Astrocyte (in vitro differentiated cells and primary cell): ENCODE data around the gene TMEM8B. TPM values are rescaled to one million over a fixed set of nuclear protein-coding genes. Genes with fewer than 3 reads are reported as not detected.
A peak's percentile ranks its signal among the peaks of the same experiment; 100 is the strongest.

Source experiments
- DNase-seq: peaks from one replicate; pipeline ENCODE4 v3.0.0-alpha.2; 2010; ENCODE audit warnings: low read depth
- FAIRE-seq: peaks from 2 replicates; lab custom pipeline; 2011; peaks lifted over from hg19 to GRCh38; lab: Jason Lieb, UNC
- H2AFZ ChIP-seq: 2 replicates; pipeline ENCODE4 v1.6.0; 2012; ENCODE audit warnings: low read depth, low read length, inconsistent platforms
- H3K27ac ChIP-seq: 2 replicates; pipeline ENCODE4 v1.5.1; 2011; ENCODE audit warnings: low read depth, low read length, inconsistent platforms
- H3K27me3 ChIP-seq: 2 replicates; pipeline ENCODE4 v1.6.0; 2011; ENCODE audit warnings: low read length, inconsistent platforms; ENCODE audit not compliant: insufficient read depth
- H3K36me3 ChIP-seq: 2 replicates; pipeline ENCODE4 v1.5.1; 2011; ENCODE audit warnings: low read length, inconsistent platforms; ENCODE audit not compliant: insufficient read depth
- H3K4me1 ChIP-seq: 2 replicates; pipeline ENCODE4 v1.5.1; 2011; ENCODE audit warnings: low read length, inconsistent platforms; ENCODE audit not compliant: insufficient read depth
- H3K4me2 ChIP-seq: 2 replicates; pipeline ENCODE4 v1.6.0; 2012; ENCODE audit warnings: low read length, inconsistent platforms
- H3K4me3 ChIP-seq: 2 replicates; pipeline ENCODE4 v1.5.1; 2011; ENCODE audit warnings: low read depth, mild to moderate bottlenecking, low read length, inconsistent platforms; ENCODE audit not compliant: insufficient read depth
- H3K79me2 ChIP-seq: 2 replicates; pipeline ENCODE4 v1.6.0; 2012; ENCODE audit warnings: mild to moderate bottlenecking, low read length, inconsistent platforms; ENCODE audit not compliant: insufficient read depth
- H3K9ac ChIP-seq: 2 replicates; pipeline ENCODE4 v1.6.0; 2012; ENCODE audit warnings: mild to moderate bottlenecking, low read length, inconsistent platforms
- H3K9me3 ChIP-seq: 2 replicates; pipeline ENCODE4 v1.5.1; 2012; ENCODE audit warnings: low read depth, mild to moderate bottlenecking, low read length, inconsistent platforms; ENCODE audit not compliant: insufficient read depth
- H4K20me1 ChIP-seq: 2 replicates; pipeline ENCODE4 v1.6.0; 2012; ENCODE audit warnings: low read length, inconsistent platforms; ENCODE audit not compliant: insufficient read depth
- H3K27ac Mint-ChIP-seq: one replicate; pipeline ENCODE4 v1.8.0; 2021; ENCODE audit warnings: mild to moderate bottlenecking, mixed read lengths; ENCODE audit not compliant: unreplicated experiment
- H3K27me3 Mint-ChIP-seq: one replicate; pipeline ENCODE4 v1.8.0; 2021; ENCODE audit warnings: low read depth, mixed read lengths; ENCODE audit not compliant: unreplicated experiment
- H3K36me3 Mint-ChIP-seq: one replicate; pipeline ENCODE4 v1.8.0; 2021; ENCODE audit warnings: low read depth, mixed read lengths; ENCODE audit not compliant: unreplicated experiment
- H3K4me1 Mint-ChIP-seq: one replicate; pipeline ENCODE4 v1.8.0; 2021; ENCODE audit warnings: low read depth, mixed read lengths; ENCODE audit not compliant: unreplicated experiment
- H3K4me3 Mint-ChIP-seq: one replicate; pipeline ENCODE4 v1.8.0; 2021; ENCODE audit warnings: mild to moderate bottlenecking, moderate library complexity, mixed read lengths; ENCODE audit not compliant: unreplicated experiment
- H3K9me3 Mint-ChIP-seq: one replicate; pipeline ENCODE4 v1.8.0; 2021; ENCODE audit warnings: mild to moderate bottlenecking, mixed read lengths; ENCODE audit not compliant: unreplicated experiment
- CTCF ChIP-seq: IDR thresholded peaks from 2 replicates; pipeline ENCODE4 v1.5.1; 2011; ENCODE audit warnings: low read depth, mild to moderate bottlenecking, inconsistent platforms, low read length, moderate library complexity; ENCODE audit not compliant: insufficient read depth
- EZH2 ChIP-seq: IDR thresholded peaks from 2 replicates; pipeline ENCODE4 v1.6.1; 2012; ENCODE audit warnings: mild to moderate bottlenecking, low read length, inconsistent platforms; ENCODE audit not compliant: insufficient read depth
- total RNA-seq: library from RNA; stranded (reverse); gene quantifications from 2 replicates; pipeline ENCODE4 v1.2.1, GENCODE V29; 2021

The TMEM8B gene
- total RNA-seq, 1 donor from 2014 or later = 8.9 TPM

GRCh38 chr9:35792826-35793225 is 36.2 kb upstream of the TMEM8B start:
- Histone ChIP-seq H4K20me1 (peaks cover 3% of the 10 kb centered on the region), H2AFZ (no peak overlapping the region), H3K4me3 (no peak overlapping the region), H3K27me3 (peaks cover 2% of the 10 kb centered on the region), H3K79me2 (peaks cover 33% of the 10 kb centered on the region), H3K9ac (no peak overlapping the region), H3K27ac (no peak overlapping the region), H3K4me2 (peak overlapping the region; percentile 89), H3K4me1 (peaks cover 30% of the 10 kb centered on the region), H3K9me3 (no peaks in the 10 kb centered on the region), H3K36me3 (no peaks in the 10 kb centered on the region)
- TF ChIP-seq CTCF (no peak), EZH2 (no peak)
- H3K9me3 Mint-ChIP-seq = no peaks in the 10 kb centered on the region
- DNase-seq = no peak
- peak overlapping the region; percentile 42 for H3K4me3 Mint-ChIP-seq
- peaks cover 1% of the 10 kb centered on the region for H3K36me3 Mint-ChIP-seq
- H3K4me1 Mint-ChIP-seq = peaks cover 36% of the 10 kb centered on the region
- H3K27ac Mint-ChIP-seq = peak overlapping the region; percentile 62
- no peak for FAIRE-seq
- H3K27me3 Mint-ChIP-seq = no peaks in the 10 kb centered on the region

DNA sequence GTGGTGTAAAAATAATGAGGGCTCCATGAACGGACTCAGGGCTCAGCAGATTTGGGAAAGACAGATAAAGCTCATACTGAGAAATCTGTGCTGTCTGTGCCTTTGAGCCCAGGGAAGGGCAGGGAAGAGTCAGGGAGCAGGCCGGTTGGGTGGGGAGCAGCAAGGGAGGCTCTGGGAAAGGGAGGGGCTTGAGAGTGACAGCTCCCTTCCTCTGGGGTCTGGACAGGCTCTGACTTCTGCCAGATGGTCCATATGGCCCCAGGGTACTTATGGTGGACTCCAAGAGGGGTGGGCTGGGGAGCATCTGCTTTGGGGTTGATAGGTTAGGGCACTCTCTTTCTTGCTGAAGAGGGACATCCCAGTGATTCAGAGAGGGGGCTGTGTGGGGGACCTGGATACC is 35.6 kb upstream of the TMEM8B start:
- peaks cover 1% of the 10 kb centered on the region for H3K36me3 Mint-ChIP-seq
- no peaks in the 10 kb centered on the region for H3K27me3 Mint-ChIP-seq
- FAIRE-seq (no peak), DNase-seq (no peak)
- Histone ChIP-seq H4K20me1 (peaks cover 3% of the 10 kb centered on the region), H3K27ac (no peak overlapping the region), H3K27me3 (peaks cover 2% of the 10 kb centered on the region), H3K9ac (no peak overlapping the region), H3K79me2 (peaks cover 33% of the 10 kb centered on the region), H3K36me3 (no peaks in the 10 kb centered on the region), H3K9me3 (no peaks in the 10 kb centered on the region), H3K4me2 (peak overlapping the region; percentile 89), H3K4me1 (peaks cover 32% of the 10 kb centered on the region), H3K4me3 (no peak overlapping the region), H2AFZ (no peak overlapping the region)
- TF ChIP-seq EZH2 (no peak), CTCF (no peak)
- peak overlapping the region; percentile 42 for H3K4me3 Mint-ChIP-seq
- H3K9me3 Mint-ChIP-seq = no peaks in the 10 kb centered on the region
- peaks cover 41% of the 10 kb centered on the region for H3K4me1 Mint-ChIP-seq
- no peak overlapping the region for H3K27ac Mint-ChIP-seq

DNA sequence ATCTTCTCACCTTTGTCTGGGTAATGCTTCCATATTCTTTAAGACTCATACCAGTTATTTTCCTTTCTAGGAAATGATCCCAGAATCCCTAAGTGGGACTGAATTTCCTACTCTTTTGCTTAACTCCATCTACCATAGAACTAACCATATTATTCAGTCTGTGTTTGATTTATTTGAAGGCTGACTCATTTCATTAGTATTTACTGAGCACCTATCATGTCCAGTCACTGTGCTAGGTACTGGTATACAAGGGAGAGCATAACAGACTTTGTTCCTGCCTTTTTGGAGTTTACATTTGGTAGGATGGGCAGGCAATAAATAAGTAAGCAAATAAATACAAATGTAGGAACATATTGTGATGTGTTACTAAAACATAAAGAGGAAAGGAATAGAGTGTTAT is 33.3 kb upstream of the TMEM8B start:
- Histone ChIP-seq H3K4me3 (no peak overlapping the region), H3K9ac (no peak overlapping the region), H2AFZ (no peak overlapping the region), H3K4me1 (peaks cover 34% of the 10 kb centered on the region), H3K27me3 (no peaks in the 10 kb centered on the region), H4K20me1 (peaks cover 3% of the 10 kb centered on the region), H3K9me3 (no peaks in the 10 kb centered on the region), H3K79me2 (peaks cover 33% of the 10 kb centered on the region), H3K36me3 (no peaks in the 10 kb centered on the region), H3K27ac (no peak overlapping the region), H3K4me2 (peak overlapping the region; percentile 89)
- peaks cover under 1% of the 10 kb centered on the region for H3K27me3 Mint-ChIP-seq
- FAIRE-seq (no peak), DNase-seq (peak; percentile 17)
- H3K27ac Mint-ChIP-seq = no peak overlapping the region
- TF ChIP-seq CTCF (no peak), EZH2 (no peak)
- H3K36me3 Mint-ChIP-seq = peaks cover 11% of the 10 kb centered on the region
- H3K4me3 Mint-ChIP-seq = no peak overlapping the region
- peaks cover 37% of the 10 kb centered on the region for H3K4me1 Mint-ChIP-seq
- no peaks in the 10 kb centered on the region for H3K9me3 Mint-ChIP-seq
